Activated CD8-positive, alpha-beta memory T cell treated with anti-CD3 and anti-CD28 coated beads, Interleukin-2, amount 10 ng/mL, durations not matched to agents 7 days and 5 days (primary cell): ENCODE results near the gene BSND. TPM values are rescaled to one million over a fixed set of nuclear protein-coding genes. Genes with fewer than 3 reads are reported as not detected.
"Not testable (repeated sequence)": the region's sequence is repeated elsewhere in the genome, so short reads cannot be mapped to it uniquely, and the experiment has no call there.

Experiments used
- ATAC-seq: fragments of 150-1000 bp; cut with Tn5 transposase; one replicate; pipeline ENCODE4 v1.10.0; 2021; ENCODE audit warnings: moderate library complexity
- CTCF ChIA-PET: fragments of 350-600 bp; sonication (Branson Sonifier 250); formaldehyde crosslinking; loops from one replicate; lab custom pipeline; 2021; ENCODE audit warnings: antibody characterized with exemption; lab: Charles Lee
- DNase-seq: peaks from one replicate; pipeline ENCODE4 v3.0.0-alpha.2; 2020
- H3K27ac Mint-ChIP-seq: one replicate; pipeline ENCODE4 v1.8.0; 2021; ENCODE audit warnings: mild to moderate bottlenecking, mixed read lengths
- H3K27me3 Mint-ChIP-seq: one replicate; pipeline ENCODE4 v1.8.0; 2021; ENCODE audit warnings: mixed read lengths
- H3K36me3 Mint-ChIP-seq: one replicate; pipeline ENCODE4 v1.8.0; 2021; ENCODE audit warnings: mild to moderate bottlenecking, mixed read lengths
- H3K4me1 Mint-ChIP-seq: one replicate; pipeline ENCODE4 v1.8.0; 2021; ENCODE audit warnings: mixed read lengths
- H3K4me3 Mint-ChIP-seq: one replicate; pipeline ENCODE4 v1.8.0; 2021; ENCODE audit warnings: mild to moderate bottlenecking, moderate library complexity, mixed read lengths
- H3K9me3 Mint-ChIP-seq: one replicate; pipeline ENCODE4 v1.8.0; 2022; ENCODE audit warnings: low read depth, mixed read lengths
- total RNA-seq, 2 experiments: library from RNA; stranded (reverse); gene quantifications; one replicate each; pipeline ENCODE4 v1.2.3, GENCODE V29; 2021

Gene BSND
- total RNA-seq, result under 1 TPM; 0.07 to 0.12 TPM

GRCh38 chr1:54998677-54999076 is at the start of gene BSND:
Gene BSND, plus strand, starts transcription at chr1:54998933. Its CDS starts 254 bp downstream, at chr1:54999187.
- peaks cover 38% of the 10 kb centered on the region for H3K27me3 Mint-ChIP-seq
- no peak within 1 kb of the TSS for H3K27ac Mint-ChIP-seq
- CTCF ChIA-PET, result interaction anchor here (3.5 to 10.5 kb wide), 2 partner anchors 23 to 50 kb away, joined by 22 to 341 read pairs; no protein-coding TSS in a partner anchor
- H3K36me3 Mint-ChIP-seq, result no peaks in the 10 kb centered on the region
- no peak within 1 kb of the TSS for H3K4me3 Mint-ChIP-seq
- no peaks in the 10 kb centered on the region for H3K9me3 Mint-ChIP-seq
- DNase-seq (no peak), ATAC-seq (no peak)
- peaks cover 35% of the 10 kb centered on the region for H3K4me1 Mint-ChIP-seq

GRCh38 chr1:54949053-54949452 is 49.7 kb upstream of the BSND start:
- ATAC-seq, result no peak
- H3K27ac Mint-ChIP-seq, result no peak overlapping the region

GRCh38 chr1:54950006-54950368 is 48.7 kb upstream of the BSND start:
- H3K9me3 Mint-ChIP-seq, result no peaks in the 10 kb centered on the region
- peak overlapping the region; percentile 44 for H3K27ac Mint-ChIP-seq
- DNase-seq (no peak), ATAC-seq (no peak)
- CTCF ChIA-PET, result interaction anchor here (0.6 to 11.6 kb wide), 18 partner anchors 9 to 388 kb away, joined by 3 to 341 read pairs (median 7); partner anchors contain the start of gene BSND
- peaks cover 43% of the 10 kb centered on the region for H3K4me1 Mint-ChIP-seq
- H3K4me3 Mint-ChIP-seq, result no peak overlapping the region
- no peaks in the 10 kb centered on the region for H3K36me3 Mint-ChIP-seq
- peaks cover 4% of the 10 kb centered on the region for H3K27me3 Mint-ChIP-seq

More at GRCh38 chr1:54949053-54949452, 49.7 kb upstream of the BSND start:
- Mint-ChIP-seq H3K36me3 (no peaks in the 10 kb centered on the region), H3K4me1 (peaks cover 44% of the 10 kb centered on the region), H3K9me3 (no peaks in the 10 kb centered on the region), H3K4me3 (no peak overlapping the region), H3K27me3 (peaks cover 4% of the 10 kb centered on the region)
- DNase-seq, result no peak
- CTCF ChIA-PET, result interaction anchor here (1.3 to 11.6 kb wide), 8 partner anchors 10 to 263 kb away, joined by 3 to 341 read pairs (median 14); partner anchors contain the start of gene BSND

GRCh38 chr1:54950369-54951163 is 48.2 kb upstream of the BSND start:
- Mint-ChIP-seq H3K4me1 (peaks cover 37% of the 10 kb centered on the region), H3K4me3 (no peak overlapping the region), H3K27me3 (peaks cover 6% of the 10 kb centered on the region), H3K9me3 (no peaks in the 10 kb centered on the region), H3K36me3 (no peaks in the 10 kb centered on the region), H3K27ac (peak overlapping the region; percentile 44)
- DNase-seq (peak; percentile 73), ATAC-seq (peak; percentile 71)
- CTCF ChIA-PET, result interaction anchor here (0.7 to 11.6 kb wide), 22 partner anchors 9 to 637 kb away, joined by 3 to 341 read pairs (median 5); partner anchors contain the start of gene BSND

GRCh38 chr1:54951810-54952226 is 46.9 kb upstream of the BSND start:
- CTCF ChIA-PET, result interaction anchor here (0.8 to 11.6 kb wide), 7 partner anchors 9 to 304 kb away, joined by 3 to 341 read pairs (median 11); partner anchors contain the start of gene BSND
- Mint-ChIP-seq H3K27me3 (peaks cover 4% of the 10 kb centered on the region), H3K9me3 (no peaks in the 10 kb centered on the region), H3K4me1 (peaks cover 28% of the 10 kb centered on the region), H3K27ac (no peak overlapping the region), H3K36me3 (no peaks in the 10 kb centered on the region), H3K4me3 (no peak overlapping the region)
- DNase-seq (no peak), ATAC-seq (no peak)

GRCh38 chr1:54952950-54953718 is 45.6 kb upstream of the BSND start:
- H3K4me3 Mint-ChIP-seq, result no peak overlapping the region
- H3K9me3 Mint-ChIP-seq, result no peaks in the 10 kb centered on the region
- CTCF ChIA-PET, result interaction anchor here (1.0 to 11.6 kb wide), 2 partner anchors 8 to 46 kb away, joined by 5 to 341 read pairs; partner anchors contain the start of gene BSND
- H3K36me3 Mint-ChIP-seq, result no peaks in the 10 kb centered on the region
- no peak overlapping the region for H3K27ac Mint-ChIP-seq
- DNase-seq (no peak), ATAC-seq (no peak)
- H3K27me3 Mint-ChIP-seq, result peaks cover 8% of the 10 kb centered on the region
- H3K4me1 Mint-ChIP-seq, result peaks cover 23% of the 10 kb centered on the region

- Mint-ChIP-seq H3K9me3 (no peaks in the 10 kb centered on the region), H3K4me3 (no peak overlapping the region), H3K36me3 (peaks cover under 1% of the 10 kb centered on the region), H3K27ac (no peak overlapping the region), H3K4me1 (peaks cover 22% of the 10 kb centered on the region), H3K27me3 (peaks cover 9% of the 10 kb centered on the region)
- ATAC-seq (no peak), DNase-seq (no peak)
- CTCF ChIA-PET, result interaction anchor here (1.0 to 11.6 kb wide), 2 partner anchors 9 to 46 kb away, joined by 5 to 341 read pairs; partner anchors contain the start of gene BSND
These were observed 44.9 kb upstream of the BSND start for GRCh38 chr1:54953846-54954245.

- Mint-ChIP-seq H3K4me1 (peaks cover 10% of the 10 kb centered on the region), H3K27me3 (peaks cover 10% of the 10 kb centered on the region), H3K9me3 (no peaks in the 10 kb centered on the region), H3K36me3 (peaks cover 2% of the 10 kb centered on the region), H3K27ac (no peak overlapping the region), H3K4me3 (no peak overlapping the region)
- CTCF ChIA-PET, result interaction anchor here (0.8 to 3.3 kb wide), 2 partner anchors 9 to 10 kb away, joined by 3 to 18 read pairs; no protein-coding TSS in a partner anchor
- DNase-seq (no peak), ATAC-seq (no peak)
These were observed 43.4 kb upstream of the BSND start for GRCh38 chr1:54955359-54955758.

GRCh38 chr1:54956726-54957125 is 42.0 kb upstream of the BSND start:
- Mint-ChIP-seq H3K27me3 (peaks cover 10% of the 10 kb centered on the region), H3K36me3 (peaks cover 2% of the 10 kb centered on the region), H3K4me1 (no peaks in the 10 kb centered on the region), H3K9me3 (no peaks in the 10 kb centered on the region), H3K27ac (no peak overlapping the region), H3K4me3 (no peak overlapping the region)
- CTCF ChIA-PET, result interaction anchor here (1.7 to 3.3 kb wide), 3 partner anchors 12 to 65 kb away, joined by 4 to 18 read pairs (median 8); no protein-coding TSS in a partner anchor
- DNase-seq (no peak), ATAC-seq (no peak)

- no peak for DNase-seq
- Mint-ChIP-seq H3K4me3 (no peak overlapping the region), H3K36me3 (peaks cover 2% of the 10 kb centered on the region), H3K27me3 (peaks cover 10% of the 10 kb centered on the region), H3K4me1 (peaks cover 14% of the 10 kb centered on the region), H3K27ac (no peak overlapping the region), H3K9me3 (no peaks in the 10 kb centered on the region)
- ATAC-seq, result no peak
- CTCF ChIA-PET, result interaction anchor here (1.1 to 2.1 kb wide), 3 partner anchors 9 to 20 kb away, joined by 4 to 14 read pairs (median 4); no protein-coding TSS in a partner anchor
These were observed 39.5 kb upstream of the BSND start for GRCh38 chr1:54959241-54959640.

- Mint-ChIP-seq H3K36me3 (peaks cover 2% of the 10 kb centered on the region), H3K27me3 (peaks cover 8% of the 10 kb centered on the region), H3K27ac (peak overlapping the region; percentile 56), H3K4me3 (no peak overlapping the region), H3K4me1 (peaks cover 29% of the 10 kb centered on the region), H3K9me3 (no peaks in the 10 kb centered on the region)
- CTCF ChIA-PET, result interaction anchor here (1.1 kb wide), 1 partner anchor 59 kb away, joined by 3 read pairs; no protein-coding TSS in a partner anchor
- ATAC-seq (peak; percentile 42), DNase-seq (no peak)
These were observed 35.9 kb upstream of the BSND start for GRCh38 chr1:54962612-54963395.

- ATAC-seq, H3K9me3 Mint-ChIP-seq, DNase-seq, H3K27ac Mint-ChIP-seq, H3K27me3 Mint-ChIP-seq, CTCF ChIA-PET, H3K4me3 Mint-ChIP-seq, H3K36me3 Mint-ChIP-seq: not testable (repeated sequence)
- peaks cover 29% of the 10 kb centered on the region for H3K4me1 Mint-ChIP-seq
These were observed 34.9 kb upstream of the BSND start for GRCh38 chr1:54963829-54964228.
